ENCODE data around the gene AGMO. TPM values are rescaled to one million over a fixed set of nuclear protein-coding genes. Genes with fewer than 3 reads are reported as not detected.

Gene AGMO
- total RNA-seq, 4 donors from 2014 or later = 0.17 to 0.83 (median 0.45) TPM; not detected in 1

DNA sequence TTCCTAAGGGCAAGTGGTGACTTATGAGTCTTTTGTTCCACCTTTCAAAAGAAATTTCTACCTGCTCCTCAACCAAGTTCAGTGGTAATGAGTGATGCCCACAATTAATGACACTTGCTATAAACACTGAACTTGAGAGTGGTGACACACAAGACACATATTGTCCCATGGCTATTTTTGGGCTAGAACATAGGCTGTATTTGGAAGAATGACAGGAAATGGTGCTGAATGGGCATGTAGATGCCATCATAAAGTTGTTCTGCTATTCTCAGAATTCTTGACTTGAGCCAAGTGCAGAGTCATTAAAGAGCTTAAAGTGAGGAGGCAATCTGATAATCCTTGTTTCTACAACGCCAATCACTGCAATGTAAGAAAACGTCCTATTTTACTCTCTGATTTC is 313.3 kb downstream of the AGMO start:
- Histone ChIP-seq H3K36me3 (no peaks in the 10 kb centered on the region), H3K27me3 (no peaks in the 10 kb centered on the region), H3K9me3 (no peaks in the 10 kb centered on the region), H3K27ac (replicated peaks in 1 of 4) (no peak overlapping the region), H3K4me1 (no peaks in the 10 kb centered on the region), H3K4me3 (no peak overlapping the region)
- intact Hi-C loops (cut with DNase I) = no loop called here
- TF ChIP-seq POLR2AphosphoS5 (IDR thresholded peaks at IDR 0.05) (no peak), EP300 (IDR thresholded peaks at IDR 0.05) (no peak), POLR2A (IDR thresholded peaks at IDR 0.05; ENCODE audit: low read depth) (no peak)
- TF ChIP-seq, protein P1, sequence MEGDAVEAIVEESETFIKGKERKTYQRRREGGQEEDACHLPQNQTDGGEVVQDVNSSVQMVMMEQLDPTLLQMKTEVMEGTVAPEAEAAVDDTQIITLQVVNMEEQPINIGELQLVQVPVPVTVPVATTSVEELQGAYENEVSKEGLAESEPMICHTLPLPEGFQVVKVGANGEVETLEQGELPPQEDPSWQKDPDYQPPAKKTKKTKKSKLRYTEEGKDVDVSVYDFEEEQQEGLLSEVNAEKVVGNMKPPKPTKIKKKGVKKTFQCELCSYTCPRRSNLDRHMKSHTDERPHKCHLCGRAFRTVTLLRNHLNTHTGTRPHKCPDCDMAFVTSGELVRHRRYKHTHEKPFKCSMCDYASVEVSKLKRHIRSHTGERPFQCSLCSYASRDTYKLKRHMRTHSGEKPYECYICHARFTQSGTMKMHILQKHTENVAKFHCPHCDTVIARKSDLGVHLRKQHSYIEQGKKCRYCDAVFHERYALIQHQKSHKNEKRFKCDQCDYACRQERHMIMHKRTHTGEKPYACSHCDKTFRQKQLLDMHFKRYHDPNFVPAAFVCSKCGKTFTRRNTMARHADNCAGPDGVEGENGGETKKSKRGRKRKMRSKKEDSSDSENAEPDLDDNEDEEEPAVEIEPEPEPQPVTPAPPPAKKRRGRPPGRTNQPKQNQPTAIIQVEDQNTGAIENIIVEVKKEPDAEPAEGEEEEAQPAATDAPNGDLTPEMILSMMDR (IDR thresholded peaks at IDR 0.05) = no peak
- no peak for DNase-seq (ENCODE audit: extremely low spot score)
- WGBS = 78% methylated on average over 2 of the region's 2 CpGs

DNA sequence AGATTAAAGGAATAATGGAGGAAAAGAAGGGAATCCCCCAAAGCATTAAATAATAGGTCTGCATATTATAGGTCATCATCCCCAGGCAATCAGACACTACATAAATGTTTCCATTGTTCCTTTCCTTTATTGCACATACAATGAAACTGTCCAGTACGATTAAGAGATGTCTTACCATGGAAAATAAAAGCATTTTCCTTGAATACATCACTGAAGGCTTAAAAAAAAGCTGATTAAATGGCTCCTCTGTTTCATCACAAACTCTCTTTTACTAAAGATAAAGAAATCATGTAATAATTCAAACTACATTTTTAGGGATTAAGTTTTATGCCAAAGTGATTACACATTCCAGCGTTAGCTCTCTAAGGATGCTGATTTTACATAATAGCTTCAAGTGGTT is 316.0 kb downstream of the AGMO start:
- H3K36me3 ChIP-seq = no peaks in the 10 kb centered on the region
- intact Hi-C loops (cut with DNase I) = no loop called here

DNA sequence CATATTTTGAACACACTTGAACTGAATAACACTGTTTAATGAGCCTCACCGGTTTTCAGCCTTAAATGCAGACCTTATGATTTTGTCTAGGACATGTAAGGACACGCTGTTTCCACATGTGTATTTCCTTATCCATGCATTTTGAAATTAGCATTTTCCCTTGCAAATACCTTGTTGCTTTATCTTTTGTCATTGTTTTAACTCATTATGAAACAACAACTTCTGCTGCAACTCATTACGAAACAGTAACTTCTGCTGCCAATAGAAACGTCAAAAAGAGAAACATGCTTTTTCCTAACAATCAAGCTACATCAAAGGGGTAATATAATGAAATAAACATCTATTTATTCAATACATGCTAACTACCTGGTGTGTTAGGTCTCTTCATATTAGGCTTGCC is 322.0 kb downstream of the AGMO start:
- intact Hi-C loops (cut with DNase I) = no loop called here
- Histone ChIP-seq H3K9me3 (no peaks in the 10 kb centered on the region), H3K27ac (replicated peaks in 1 of 4) (no peak overlapping the region), H3K36me3 (no peaks in the 10 kb centered on the region), H3K4me3 (no peak overlapping the region), H3K27me3 (no peaks in the 10 kb centered on the region), H3K4me1 (no peaks in the 10 kb centered on the region)
- TF ChIP-seq, protein P1 (IDR thresholded peaks at IDR 0.05) = no peak
- TF ChIP-seq POLR2AphosphoS5 (IDR thresholded peaks at IDR 0.05) (no peak), EP300 (IDR thresholded peaks at IDR 0.05) (no peak), POLR2A (IDR thresholded peaks at IDR 0.05; ENCODE audit: low read depth) (no peak)
- 78% methylated on average over 4 of the region's 4 CpGs for WGBS
- no peak for DNase-seq (ENCODE audit: extremely low spot score)

More for the DNA sequence above, 316.0 kb downstream of the AGMO start:
- H3K27me3 ChIP-seq = no peaks in the 10 kb centered on the region
- H3K27ac ChIP-seq (replicated peaks in 1 of 4) = no peak overlapping the region
- no peak overlapping the region for H3K4me3 ChIP-seq
- H3K4me1 ChIP-seq = no peaks in the 10 kb centered on the region
- WGBS = 61% methylated on average over 2 of the region's 2 CpGs
- no peaks in the 10 kb centered on the region for H3K9me3 ChIP-seq
- DNase-seq (ENCODE audit: extremely low spot score) = no peak
- no peak for TF ChIP-seq POLR2A (IDR thresholded peaks at IDR 0.05; ENCODE audit: low read depth)
- TF ChIP-seq POLR2AphosphoS5 (IDR thresholded peaks at IDR 0.05) = no peak
- TF ChIP-seq EP300 (IDR thresholded peaks at IDR 0.05) = no peak
- TF ChIP-seq, protein P1 (IDR thresholded peaks at IDR 0.05) = no peak

DNA sequence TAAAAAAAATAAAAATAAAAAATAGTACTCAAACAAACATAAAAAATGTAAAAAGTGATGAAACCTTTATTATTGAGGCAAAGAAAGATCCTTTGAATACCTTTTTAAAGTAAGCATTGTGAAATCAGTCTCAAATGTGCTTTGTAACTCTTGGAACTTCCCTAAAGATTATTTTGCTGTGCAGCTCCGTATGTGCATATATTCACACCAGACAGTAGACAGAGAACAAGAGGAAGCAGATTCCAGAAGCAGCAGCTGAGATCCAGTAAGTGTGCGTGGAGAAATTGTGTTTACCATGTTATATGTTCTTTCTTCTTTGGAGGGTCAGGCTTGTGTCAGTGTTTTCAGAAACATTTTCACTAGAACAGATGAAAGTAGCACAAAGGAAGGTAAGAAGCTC is 324.9 kb downstream of the AGMO start:
- Histone ChIP-seq H3K27me3 (no peaks in the 10 kb centered on the region), H3K9me3 (no peaks in the 10 kb centered on the region), H3K36me3 (no peaks in the 10 kb centered on the region), H3K27ac (replicated peaks in 1 of 4) (no peak overlapping the region), H3K4me1 (no peaks in the 10 kb centered on the region), H3K4me3 (no peak overlapping the region)
- DNase-seq (ENCODE audit: extremely low spot score) = no peak
- WGBS = 51% methylated on average over 2 of the region's 2 CpGs
- TF ChIP-seq, protein P1 (IDR thresholded peaks at IDR 0.05) = no peak
- TF ChIP-seq POLR2A (IDR thresholded peaks at IDR 0.05; ENCODE audit: low read depth) (no peak), POLR2AphosphoS5 (IDR thresholded peaks at IDR 0.05) (no peak), EP300 (IDR thresholded peaks at IDR 0.05) (no peak)
- intact Hi-C loops (cut with DNase I) = no loop called here

DNA sequence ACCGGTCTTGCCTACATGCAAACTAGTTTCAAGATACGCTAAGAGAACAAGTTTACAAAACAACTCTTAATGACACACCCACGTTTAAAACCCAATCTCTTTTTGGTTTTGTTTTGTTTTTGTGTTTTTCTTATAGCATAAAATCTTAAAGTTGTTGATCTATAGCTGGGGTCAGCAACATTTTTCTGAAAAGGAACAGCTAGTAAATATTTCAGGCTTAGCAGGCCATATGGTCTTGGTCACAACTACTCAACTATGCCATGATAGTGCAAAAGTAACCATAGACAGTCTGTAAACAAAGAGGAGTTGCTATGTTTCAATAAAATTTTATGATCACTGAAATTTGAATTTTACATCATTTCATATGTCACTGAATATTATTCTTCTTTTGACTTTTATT is 327.4 kb downstream of the AGMO start:
- Histone ChIP-seq H3K4me1 (no peaks in the 10 kb centered on the region), H3K9me3 (no peaks in the 10 kb centered on the region), H3K36me3 (no peaks in the 10 kb centered on the region), H3K27me3 (no peaks in the 10 kb centered on the region), H3K27ac (replicated peaks in 1 of 4) (no peak overlapping the region), H3K4me3 (no peak overlapping the region)
- 89% methylated on average over 3 of the region's 3 CpGs for WGBS
- intact Hi-C loops (cut with DNase I) = no loop called here
- TF ChIP-seq POLR2AphosphoS5 (IDR thresholded peaks at IDR 0.05) (no peak), EP300 (IDR thresholded peaks at IDR 0.05) (no peak)
- no peak for DNase-seq (ENCODE audit: extremely low spot score)
